ENCODE data around the gene SPIRE2. TPM values are rescaled to one million over a fixed set of nuclear protein-coding genes. Genes with fewer than 3 reads are reported as not detected.

SPIRE2 gene
- total and polyA plus RNA-seq, 2 of the 13 experiments (the other 11 are each of a cell fraction or from before 2014, with no cell fraction given), result 13.3 to 37.5 TPM

DNA sequence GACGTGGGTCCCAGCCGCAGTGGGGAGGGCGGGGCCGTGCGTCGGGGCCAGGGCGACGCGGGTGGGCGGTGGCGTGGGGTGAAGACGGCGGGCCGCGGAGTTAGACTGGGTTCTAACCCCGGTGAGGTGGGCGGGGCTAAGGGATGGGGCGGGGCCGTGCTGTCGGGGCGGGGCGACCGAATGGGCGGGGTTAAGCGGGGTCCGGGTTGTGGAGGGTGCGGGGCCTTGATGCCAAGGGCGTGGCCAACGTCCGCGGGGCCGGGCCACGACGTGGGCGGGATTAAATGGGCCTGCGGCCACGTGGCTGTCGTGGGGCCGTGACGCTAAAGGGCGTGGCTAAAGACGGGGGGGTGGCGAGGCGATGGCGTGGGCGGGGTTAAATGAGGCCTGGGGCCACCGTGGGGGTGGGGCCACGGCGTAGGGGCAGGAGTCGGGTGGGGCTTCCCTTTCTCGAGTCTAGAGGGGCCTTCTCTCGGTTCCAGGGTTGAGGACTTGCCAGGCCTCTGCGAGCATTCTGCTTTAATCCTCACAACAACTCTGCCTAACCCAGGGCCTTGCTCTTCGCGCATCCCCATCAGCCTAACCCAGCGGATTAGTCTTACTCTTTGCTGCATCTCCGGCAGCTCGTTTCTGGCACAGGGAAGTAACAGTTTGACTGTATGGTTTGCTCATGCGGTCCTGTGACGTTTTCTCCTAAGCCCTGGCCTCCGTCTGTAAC lies 45.9 kb downstream of the SPIRE2 start (continued):
- no peak; the same call in 1 of the 2 replicates for TF ChIP-seq KDM5B (CRISPR knock-in tag; IDR thresholded peaks at IDR 0.05; ENCODE audit: borderline replicate concordance)
- TF ChIP-seq MATR3 (CRISPR knock-in tag; IDR thresholded peaks at IDR 0.05), result no peak
- no peak for TF ChIP-seq KLF9 (CRISPR knock-in tag; IDR thresholded peaks at IDR 0.05; ENCODE audit: low read depth)
- no peak; the same call in 1 of the 2 replicates for TF ChIP-seq ISL2 (CRISPR knock-in tag; IDR thresholded peaks at IDR 0.05)
- no peak for TF ChIP-seq ZNF850 (CRISPR knock-in tag; conservative IDR thresholded peaks at IDR 0.05)
- TF ChIP-seq CENPX (CRISPR knock-in tag; IDR thresholded peaks at IDR 0.05), result no peak
- no peak for TF ChIP-seq ZNF562 (CRISPR knock-in tag; IDR thresholded peaks at IDR 0.05; ENCODE audit: borderline replicate concordance)
- TF ChIP-seq HNF4A (CRISPR knock-in tag; IDR thresholded peaks at IDR 0.05), result no peak
- TF ChIP-seq XBP1 (CRISPR knock-in tag; IDR thresholded peaks at IDR 0.05), result no peak
- no peak for TF ChIP-seq ZNF75D (CRISPR knock-in tag; IDR thresholded peaks at IDR 0.05; ENCODE audit: borderline replicate concordance)
- TF ChIP-seq ZNF331 (CRISPR knock-in tag; IDR thresholded peaks at IDR 0.05), result no peak
- TF ChIP-seq TP53 (CRISPR knock-in tag; conservative IDR thresholded peaks at IDR 0.05), result no peak
- TF ChIP-seq WIZ (CRISPR knock-in tag; IDR thresholded peaks at IDR 0.05), result no peak
- TF ChIP-seq ZNF446 (CRISPR knock-in tag; IDR thresholded peaks at IDR 0.05), result no peak
- TF ChIP-seq ZNF558 (CRISPR knock-in tag; IDR thresholded peaks at IDR 0.05; ENCODE audit: borderline replicate concordance), result no peak
- TF ChIP-seq, protein P1, sequence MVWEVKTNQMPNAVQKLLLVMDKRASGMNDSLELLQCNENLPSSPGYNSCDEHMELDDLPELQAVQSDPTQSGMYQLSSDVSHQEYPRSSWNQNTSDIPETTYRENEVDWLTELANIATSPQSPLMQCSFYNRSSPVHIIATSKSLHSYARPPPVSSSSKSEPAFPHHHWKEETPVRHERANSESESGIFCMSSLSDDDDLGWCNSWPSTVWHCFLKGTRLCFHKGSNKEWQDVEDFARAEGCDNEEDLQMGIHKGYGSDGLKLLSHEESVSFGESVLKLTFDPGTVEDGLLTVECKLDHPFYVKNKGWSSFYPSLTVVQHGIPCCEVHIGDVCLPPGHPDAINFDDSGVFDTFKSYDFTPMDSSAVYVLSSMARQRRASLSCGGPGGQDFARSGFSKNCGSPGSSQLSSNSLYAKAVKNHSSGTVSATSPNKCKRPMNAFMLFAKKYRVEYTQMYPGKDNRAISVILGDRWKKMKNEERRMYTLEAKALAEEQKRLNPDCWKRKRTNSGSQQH (CRISPR knock-in tag; IDR thresholded peaks at IDR 0.05; ENCODE audit: low read depth), result no peak
- TF ChIP-seq KDM2A (CRISPR knock-in tag; IDR thresholded peaks at IDR 0.05; ENCODE audit: borderline replicate concordance, low read depth), result no peak; the same call in 1 of the 2 replicates
- TF ChIP-seq, protein P2, sequence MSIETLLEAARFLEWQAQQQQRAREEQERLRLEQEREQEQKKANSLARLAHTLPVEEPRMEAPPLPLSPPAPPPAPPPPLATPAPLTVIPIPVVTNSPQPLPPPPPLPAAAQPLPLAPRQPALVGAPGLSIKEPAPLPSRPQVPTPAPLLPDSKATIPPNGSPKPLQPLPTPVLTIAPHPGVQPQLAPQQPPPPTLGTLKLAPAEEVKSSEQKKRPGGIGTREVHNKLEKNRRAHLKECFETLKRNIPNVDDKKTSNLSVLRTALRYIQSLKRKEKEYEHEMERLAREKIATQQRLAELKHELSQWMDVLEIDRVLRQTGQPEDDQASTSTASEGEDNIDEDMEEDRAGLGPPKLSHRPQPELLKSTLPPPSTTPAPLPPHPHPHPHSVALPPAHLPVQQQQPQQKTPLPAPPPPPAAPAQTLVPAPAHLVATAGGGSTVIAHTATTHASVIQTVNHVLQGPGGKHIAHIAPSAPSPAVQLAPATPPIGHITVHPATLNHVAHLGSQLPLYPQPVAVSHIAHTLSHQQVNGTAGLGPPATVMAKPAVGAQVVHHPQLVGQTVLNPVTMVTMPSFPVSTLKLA (IDR thresholded peaks at IDR 0.05), result peak; percentile 93
- TF ChIP-seq ZNF720 (CRISPR knock-in tag; IDR thresholded peaks at IDR 0.05), result no peak

All from HepG2 (cell line).